Body of pancreas (tissue), 4 donors: Measurements from ENCODE around the gene SLC16A8.

ENCODE experiments used
- CTCF ChIP-seq, 7 experiments: fragments of 450-650 bp in 4 of 7; fragments of 200-600 bp in 3 of 7; sonication (generic) in 3 of 7; IDR thresholded peaks; one replicate each; pipeline ENCODE4 v1.5.1; 2016 to 2019; ENCODE audit warnings: antibody characterized with exemption in 7 of 7
- POLR2A ChIP-seq, 3 donors: fragments of 450-650 bp; IDR thresholded peaks; one replicate each; pipeline ENCODE4 v1.6.1; 2016; ENCODE audit warnings: antibody characterized with exemption in 3 of 3, mild to moderate bottlenecking in 2 of 3

GRCh38 chr22:38086942-38087341 lies 3.0 kb upstream of the SLC16A8 start:
- TF ChIP-seq CTCF (IDR thresholded peaks at IDR 0.05) (no peak), POLR2A (IDR thresholded peaks at IDR 0.05) (no peak)
